SU-DHL-6 (cell line): Measurements from ENCODE around the gene DOCK1.

Experiments used
- H2AFZ ChIP-seq: fragments of 200-600 bp; sonication (generic); 2 replicates; pipeline ENCODE4 v1.6.1; 2014; ENCODE audit warnings: low read depth, mild to moderate bottlenecking, moderate library complexity, mixed read lengths, antibody characterized with exemption, low read length; ENCODE audit not compliant: severe bottlenecking
- H3F3A ChIP-seq: fragments of 200-600 bp; shearing (Covaris generic); 2 replicates; pipeline ENCODE4 v1.6.0; 2016; ENCODE audit warnings: antibody characterized with exemption, mild to moderate bottlenecking; ENCODE audit not compliant: insufficient read depth
- H3K27ac ChIP-seq: fragments of 200-600 bp; sonication (generic); 2 replicates; pipeline ENCODE4 v1.5.1; 2016; ENCODE audit warnings: low read depth, mild to moderate bottlenecking, low read length, moderate library complexity, mixed read lengths
- H3K27me3 ChIP-seq: fragments of 200-600 bp; sonication (generic), shearing (Covaris generic); 2 replicates; pipeline ENCODE4 v1.6.0; 2014; ENCODE audit warnings: mild to moderate bottlenecking, low read length
- H3K36me3 ChIP-seq: fragments of 200-600 bp; sonication (generic); 2 replicates; pipeline ENCODE4 v1.6.1; 2014; ENCODE audit warnings: mild to moderate bottlenecking, low read length, mixed read lengths
- H3K4me2 ChIP-seq: fragments of 300-600, 200-600 bp; shearing (Covaris generic), sonication (generic); 2 replicates; pipeline ENCODE4 v1.6.0; 2014; ENCODE audit warnings: low read length, low read depth, mild to moderate bottlenecking; ENCODE audit not compliant: poor library complexity, severe bottlenecking
- H3K4me3 ChIP-seq: fragments of 200-600 bp; sonication (generic); 2 replicates; pipeline ENCODE4 v1.5.1; 2014; ENCODE audit warnings: antibody characterized with exemption, low read length, mild to moderate bottlenecking, mixed read lengths; ENCODE audit not compliant: insufficient read depth, poor library complexity, severe bottlenecking
- H3K79me2 ChIP-seq: fragments of 200-600 bp; sonication (generic); 2 replicates; pipeline ENCODE4 v1.6.1; 2014; ENCODE audit warnings: mild to moderate bottlenecking, low read length, moderate library complexity; ENCODE audit not compliant: insufficient read depth
- H3K9ac ChIP-seq: fragments of 200-600 bp; sonication (generic); 2 replicates; pipeline ENCODE4 v1.7.0; 2014; ENCODE audit warnings: mild to moderate bottlenecking, low read length
- H3K9me2 ChIP-seq: fragments of 200-600 bp; sonication (generic); replicated peaks from 2 replicates; pipeline ENCODE4 v1.6.1; 2014; ENCODE audit warnings: low read length; ENCODE audit not compliant: insufficient read depth
- H3K9me3 ChIP-seq: fragments of 200-600 bp; sonication (generic); 2 replicates; pipeline ENCODE4 v1.6.1; 2014; ENCODE audit warnings: low read length, mixed read lengths; ENCODE audit not compliant: insufficient read depth
- H4K20me1 ChIP-seq: fragments of 200-600 bp; sonication (generic); 2 replicates; pipeline ENCODE4 v1.6.1; 2014; ENCODE audit warnings: low read depth, mild to moderate bottlenecking, antibody characterized with exemption, low read length, moderate library complexity, mixed read lengths
- CTCF ChIP-seq: fragments of 200-600 bp; sonication (generic); IDR thresholded peaks from one replicate; pipeline ENCODE4 v1.5.1; 2017; ENCODE audit warnings: antibody characterized with exemption, mild to moderate bottlenecking, low read length, moderate library complexity; ENCODE audit not compliant: insufficient read depth, poor library complexity, severe bottlenecking
- EZH2phosphoT487 ChIP-seq: fragments of 200-600 bp; sonication (generic), shearing (Covaris generic); conservative IDR thresholded peaks from 2 replicates; pipeline ENCODE4 v1.6.1; 2018; ENCODE audit warnings: mild to moderate bottlenecking, antibody characterized with exemption, low read length, moderate library complexity, mixed read lengths

Gene DOCK1

DNA sequence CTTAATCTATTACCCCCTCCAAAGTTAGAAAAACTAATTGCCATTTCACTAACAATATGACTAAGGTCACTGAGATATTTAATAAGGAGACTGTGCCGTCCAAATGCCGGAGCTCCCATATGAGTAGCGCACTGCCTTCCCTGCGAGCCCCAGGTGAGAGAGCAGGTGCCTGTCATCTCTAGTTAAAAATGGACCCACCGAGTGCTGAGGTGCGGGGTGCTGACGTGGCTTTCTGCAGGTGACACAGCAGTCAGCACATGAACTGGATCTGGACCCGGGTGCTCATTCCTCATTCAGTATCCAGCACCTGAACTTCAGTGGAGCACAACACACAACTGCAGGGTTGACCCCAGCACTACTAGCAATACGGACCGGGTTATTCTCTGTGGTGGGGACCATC, 505.8 kb downstream of the DOCK1 start:
- Histone ChIP-seq H4K20me1 (no peaks in the 10 kb centered on the region), H3K27ac (no peak overlapping the region), H3F3A (no peaks in the 10 kb centered on the region), H3K9me3 (no peaks in the 10 kb centered on the region), H3K79me2 (no peaks in the 10 kb centered on the region), H3K27me3 (no peaks in the 10 kb centered on the region), H3K9me2 (no peaks in the 10 kb centered on the region), H3K4me3 (no peak overlapping the region), H3K4me2 (no peak overlapping the region), H3K9ac (no peak overlapping the region), H2AFZ (no peak overlapping the region), H3K36me3 (no peaks in the 10 kb centered on the region)
- TF ChIP-seq EZH2phosphoT487 (no peak), CTCF (no peak)

DNA sequence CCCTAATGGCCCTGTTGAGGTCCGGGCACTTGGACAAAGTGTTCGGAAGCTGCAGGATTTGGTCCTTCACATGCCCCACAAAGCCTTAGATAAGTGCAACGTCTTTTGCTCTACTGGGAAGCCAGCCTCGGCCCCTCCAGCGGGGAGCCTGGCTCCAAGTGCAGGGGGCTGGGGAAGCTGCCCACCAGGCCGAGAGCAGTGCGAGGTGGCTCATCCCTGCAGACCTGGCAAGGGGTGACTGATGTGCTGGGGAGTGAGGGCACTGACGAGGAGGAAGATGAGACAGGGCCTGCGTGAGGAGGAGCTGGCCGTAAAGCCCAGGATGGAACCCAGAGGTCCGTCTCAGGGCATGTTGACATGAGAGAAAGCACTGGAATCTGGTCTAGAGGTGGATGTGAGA, 508.1 kb downstream of the DOCK1 start:
- Histone ChIP-seq H3K36me3 (no peaks in the 10 kb centered on the region), H3K27me3 (no peaks in the 10 kb centered on the region), H4K20me1 (no peaks in the 10 kb centered on the region), H3K4me3 (no peak overlapping the region), H3K4me2 (no peak overlapping the region), H3K9ac (no peak overlapping the region), H3K9me2 (no peaks in the 10 kb centered on the region), H3K9me3 (no peaks in the 10 kb centered on the region), H2AFZ (no peak overlapping the region), H3K79me2 (no peaks in the 10 kb centered on the region), H3F3A (no peaks in the 10 kb centered on the region), H3K27ac (no peak overlapping the region)
- TF ChIP-seq EZH2phosphoT487 (no peak), CTCF (no peak)

DNA sequence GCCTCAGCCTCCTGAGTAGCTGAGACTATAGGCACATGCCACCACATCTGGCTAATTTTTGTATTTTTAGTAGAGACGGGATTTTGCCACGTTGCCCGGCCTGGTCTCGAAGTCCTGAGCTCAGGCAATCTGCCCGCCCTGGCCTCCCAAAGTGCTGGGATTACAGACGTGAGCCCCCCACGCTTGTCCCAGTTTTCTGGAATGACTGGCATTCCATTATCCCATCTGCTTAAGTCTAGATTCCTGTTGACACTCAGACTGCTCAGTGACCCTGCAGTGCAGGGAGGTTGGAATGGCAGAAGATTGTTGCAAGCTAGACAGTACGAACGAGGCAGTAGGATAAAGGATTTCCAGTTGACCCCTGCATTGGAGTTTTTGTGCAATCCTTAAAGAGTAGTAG, 508.8 kb downstream of the DOCK1 start:
- Histone ChIP-seq H3K27me3 (no peaks in the 10 kb centered on the region), H3K9me2 (no peaks in the 10 kb centered on the region), H3K9me3 (no peaks in the 10 kb centered on the region), H3K27ac (no peak overlapping the region), H3K4me2 (no peak overlapping the region), H3K79me2 (no peaks in the 10 kb centered on the region), H3K9ac (no peak overlapping the region), H3K4me3 (no peak overlapping the region), H3F3A (no peaks in the 10 kb centered on the region), H2AFZ (no peak overlapping the region), H4K20me1 (no peaks in the 10 kb centered on the region), H3K36me3 (no peaks in the 10 kb centered on the region)
- no peak for TF ChIP-seq CTCF
- no peak for TF ChIP-seq EZH2phosphoT487

DNA sequence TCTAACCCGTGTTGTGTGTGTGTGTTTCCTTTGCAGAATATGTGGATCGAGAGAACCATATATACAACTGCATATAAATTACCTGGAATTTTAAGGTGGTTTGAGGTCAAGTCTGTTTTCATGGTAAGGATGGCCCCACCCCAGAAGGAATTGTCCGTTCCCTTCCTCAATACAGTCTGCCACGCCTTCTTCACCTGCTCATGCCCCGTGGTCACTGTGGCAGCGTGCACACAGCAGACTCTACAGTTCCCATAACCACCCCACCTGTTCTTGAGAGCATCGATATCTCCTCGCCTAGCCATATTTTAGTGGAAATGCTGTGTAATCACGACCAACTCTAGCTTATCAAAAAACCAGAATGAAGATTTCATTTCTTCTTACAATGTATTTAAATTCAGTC, 509.9 kb downstream of the DOCK1 start:
- Histone ChIP-seq H3K4me2 (no peak overlapping the region), H3K27me3 (no peaks in the 10 kb centered on the region), H3K9me3 (no peaks in the 10 kb centered on the region), H3F3A (no peaks in the 10 kb centered on the region), H2AFZ (no peak overlapping the region), H3K79me2 (no peaks in the 10 kb centered on the region), H3K36me3 (no peaks in the 10 kb centered on the region), H4K20me1 (no peaks in the 10 kb centered on the region), H3K4me3 (no peak overlapping the region), H3K9ac (no peak overlapping the region), H3K27ac (no peak overlapping the region), H3K9me2 (no peaks in the 10 kb centered on the region)
- TF ChIP-seq CTCF, result no peak
- TF ChIP-seq EZH2phosphoT487, result no peak
